Measurements from ENCODE around the gene KLHL22. TPM values are rescaled to one million over a fixed set of nuclear protein-coding genes. Genes with fewer than 3 reads are reported as not detected.

Gene KLHL22
- total and polyA plus RNA-seq, 2 experiments from 2014 or later, result 23.6 to 38.0 TPM

GRCh38 chr22:20519558-20519957 is 24.0 kb upstream of the KLHL22 start:
- Histone ChIP-seq H3K79me2 (peaks cover 100% of the 10 kb centered on the region), H3K27me3 (no peaks in the 10 kb centered on the region), H3K36me3 (replicated peaks; ENCODE audit: insufficient read depth, low read depth) (no peaks in the 10 kb centered on the region), H3K27ac (no peak overlapping the region), H2AFZ (no peak overlapping the region), H3K4me2 (no peak overlapping the region), H3K9me3 (ENCODE audit: low read depth) (no peaks in the 10 kb centered on the region), H3K4me1 (ENCODE audit: insufficient read depth) (peaks cover 22% of the 10 kb centered on the region), H4K20me1 (ENCODE audit: insufficient read depth, poor library complexity, severe bottlenecking) (peaks cover 91% of the 10 kb centered on the region), H3K9me2 (replicated peaks; ENCODE audit: insufficient read depth) (no peaks in the 10 kb centered on the region), H3K4me3 (no peak overlapping the region)
- TF ChIP-seq EZH2phosphoT487 (IDR thresholded peaks at IDR 0.05; ENCODE audit: low read depth, severe bottlenecking, unreplicated experiment) (no peak), EZH2 (IDR thresholded peaks at IDR 0.05; ENCODE audit: borderline replicate concordance) (no peak), CTCF (IDR thresholded peaks at IDR 0.05; ENCODE audit: poor library complexity) (no peak)
- no peak for DNase-seq (ENCODE audit: low spot score)
- 89% methylated on average over 4 of the region's 4 CpGs for WGBS (ENCODE audit: low lambda C conversion rate, missing lambda C conversion rate)

GRCh38 chr22:20517841-20518592 is 22.4 kb upstream of the KLHL22 start:
- no peak for DNase-seq (ENCODE audit: low spot score)
- Histone ChIP-seq H3K9me2 (replicated peaks; ENCODE audit: insufficient read depth) (no peaks in the 10 kb centered on the region), H3K27me3 (no peaks in the 10 kb centered on the region), H3K27ac (no peak overlapping the region), H2AFZ (no peak overlapping the region), H3K79me2 (peaks cover 100% of the 10 kb centered on the region), H4K20me1 (ENCODE audit: insufficient read depth, poor library complexity, severe bottlenecking) (peaks cover 92% of the 10 kb centered on the region), H3K36me3 (replicated peaks; ENCODE audit: insufficient read depth, low read depth) (no peaks in the 10 kb centered on the region), H3K9me3 (ENCODE audit: low read depth) (no peaks in the 10 kb centered on the region), H3K4me3 (no peak overlapping the region), H3K4me2 (no peak overlapping the region), H3K4me1 (ENCODE audit: insufficient read depth) (peaks cover 11% of the 10 kb centered on the region)
- TF ChIP-seq EZH2 (IDR thresholded peaks at IDR 0.05; ENCODE audit: borderline replicate concordance), result no peak
- no peak for TF ChIP-seq EZH2phosphoT487 (IDR thresholded peaks at IDR 0.05; ENCODE audit: low read depth, severe bottlenecking, unreplicated experiment)
- no peak for TF ChIP-seq CTCF (IDR thresholded peaks at IDR 0.05; ENCODE audit: poor library complexity)
- 89% methylated on average over 13 of the region's 13 CpGs for whole genome bisulfite sequencing (ENCODE audit: low lambda C conversion rate, missing lambda C conversion rate)

GRCh38 chr22:20517422-20517821 is 21.8 kb upstream of the KLHL22 start:
- H3K9me2 ChIP-seq (replicated peaks; ENCODE audit: insufficient read depth), result no peaks in the 10 kb centered on the region
- no peaks in the 10 kb centered on the region for H3K9me3 ChIP-seq (ENCODE audit: low read depth)
- no peaks in the 10 kb centered on the region for H3K36me3 ChIP-seq (replicated peaks; ENCODE audit: insufficient read depth, low read depth)
- 68% methylated on average over 3 of the region's 4 CpGs for WGBS (ENCODE audit: low lambda C conversion rate, missing lambda C conversion rate)
- TF ChIP-seq EZH2phosphoT487 (IDR thresholded peaks at IDR 0.05; ENCODE audit: low read depth, severe bottlenecking, unreplicated experiment) (no peak), CTCF (IDR thresholded peaks at IDR 0.05; ENCODE audit: poor library complexity) (no peak), EZH2 (IDR thresholded peaks at IDR 0.05; ENCODE audit: borderline replicate concordance) (no peak)
- peaks cover 100% of the 10 kb centered on the region for H3K79me2 ChIP-seq
- H3K27me3 ChIP-seq, result no peaks in the 10 kb centered on the region
- H2AFZ ChIP-seq, result no peak overlapping the region
- no peak overlapping the region for H3K27ac ChIP-seq
- no peak overlapping the region for H3K4me3 ChIP-seq
- no peak for DNase-seq (ENCODE audit: low spot score)
- H3K4me1 ChIP-seq (ENCODE audit: insufficient read depth), result peaks cover 5% of the 10 kb centered on the region
- peaks cover 91% of the 10 kb centered on the region for H4K20me1 ChIP-seq (ENCODE audit: insufficient read depth, poor library complexity, severe bottlenecking)
- no peak overlapping the region for H3K4me2 ChIP-seq

All from hepatocyte (in vitro differentiated cells).